ENCODE measurements around the gene HDGFL3.
"Not testable (repeated sequence)": the region's sequence is repeated elsewhere in the genome, so short reads cannot be mapped to it uniquely, and the experiment has no call there.

GRCh38 chr15:83169576-83169975 is 38.0 kb downstream of the HDGFL3 start:
- not testable (repeated sequence) for TF ChIP-seq CTCF, POLR2A (IDR thresholded peaks at IDR 0.05)
